ENCODE data around the gene LOXL1. TPM values are rescaled to one million over a fixed set of nuclear protein-coding genes. Genes with fewer than 3 reads are reported as not detected.

The LOXL1 gene
- total and polyA plus RNA-seq, 10 of the 15 experiments (the other 5 are each of a cell fraction or from before 2014, with no cell fraction given) = 0.07 to 0.15 TPM; not detected in 8

DNA sequence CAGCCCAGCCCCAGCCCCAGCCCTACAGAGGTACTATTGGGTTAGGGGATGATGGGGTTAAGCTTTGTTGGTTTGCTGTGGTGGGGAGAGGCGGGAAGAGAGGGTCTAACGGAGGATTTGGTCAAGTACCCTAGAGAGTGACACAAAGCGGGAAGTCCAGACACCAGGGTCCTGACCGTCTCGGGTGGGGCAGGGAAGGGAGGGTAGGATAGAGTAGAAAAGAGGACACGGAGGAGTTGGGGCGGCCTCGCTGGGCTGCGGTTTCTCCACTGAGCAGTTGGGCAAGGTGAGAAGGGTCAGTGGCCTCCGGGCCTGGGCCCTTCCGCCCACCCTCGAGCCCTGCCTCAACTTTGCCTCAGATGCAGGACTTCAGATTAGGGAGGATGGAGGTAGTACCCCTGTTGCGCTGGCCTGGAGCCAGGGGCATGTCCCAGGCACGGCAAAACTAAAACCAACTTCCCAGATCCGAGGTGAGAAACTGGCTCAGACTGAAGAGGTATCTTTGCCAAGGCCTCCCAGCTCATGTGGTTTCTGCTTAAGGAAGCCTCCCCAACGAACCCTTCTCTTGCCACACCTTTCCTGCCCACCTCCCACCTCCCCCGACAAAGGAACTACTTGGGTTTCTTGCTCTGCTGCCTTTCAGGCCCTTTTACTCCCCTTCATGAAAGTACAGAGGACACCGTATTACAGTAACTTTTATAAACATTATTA is 68.8 kb downstream of the LOXL1 start:
- CTCF ChIA-PET = interaction anchor here (0.9 to 5.0 kb wide), 10 partner anchors 9 to 54 kb away, joined by 4 to 36 read pairs (median 8); no protein-coding TSS in a partner anchor

More for the DNA sequence above, 68.8 kb downstream of the LOXL1 start:
- TF ChIP-seq SP1 (IDR thresholded peaks at IDR 0.05; ENCODE audit: low read depth, low read length) (no peak), ZNF217 (IDR thresholded peaks at IDR 0.05) (no peak), EED (IDR thresholded peaks at IDR 0.05; ENCODE audit: low read depth) (0 out of 2 replicates have a peak, but pooled peaks have one; percentile 14), REST (IDR thresholded peaks at IDR 0.05; ENCODE audit: low read depth, low read length) (no peak), RUNX3 (IDR thresholded peaks at IDR 0.05; ENCODE audit: low read length) (peak; percentile 34; the same call in 1 of the 2 replicates), LARP7 (IDR thresholded peaks at IDR 0.05) (0 out of 2 replicates have a peak, but pooled peaks have one; percentile 17), CBFB (IDR thresholded peaks at IDR 0.05; ENCODE audit: low read depth) (0 out of 2 replicates have a peak, but pooled peaks have one; percentile 14), MXI1 (IDR thresholded peaks at IDR 0.05; ENCODE audit: low read depth, low read length) (0 out of 2 replicates have a peak, but pooled peaks have one; percentile 20), NR2F1 (conservative IDR thresholded peaks at IDR 0.05) (peak; percentile 53; the same call in 1 of the 2 replicates), FOXK2 (IDR thresholded peaks at IDR 0.05) (no peak), MLLT1 (IDR thresholded peaks at IDR 0.05) (0 out of 2 replicates have a peak, but pooled peaks have one; percentile 22), CHD4 (IDR thresholded peaks at IDR 0.05) (no peak), MAX (IDR thresholded peaks at IDR 0.05; ENCODE audit: low read depth, low read length) (no peak), PAX5 (IDR thresholded peaks at IDR 0.05; ENCODE audit: borderline replicate concordance, low read depth, low read length) (0 out of 2 replicates have a peak, but pooled peaks have one; percentile 5), HDGF (IDR thresholded peaks at IDR 0.05) (0 out of 2 replicates have a peak, but pooled peaks have one; percentile 3), RFX5 (IDR thresholded peaks at IDR 0.05; ENCODE audit: low read depth, low read length) (no peak)
- TF ChIP-seq, protein P1, sequence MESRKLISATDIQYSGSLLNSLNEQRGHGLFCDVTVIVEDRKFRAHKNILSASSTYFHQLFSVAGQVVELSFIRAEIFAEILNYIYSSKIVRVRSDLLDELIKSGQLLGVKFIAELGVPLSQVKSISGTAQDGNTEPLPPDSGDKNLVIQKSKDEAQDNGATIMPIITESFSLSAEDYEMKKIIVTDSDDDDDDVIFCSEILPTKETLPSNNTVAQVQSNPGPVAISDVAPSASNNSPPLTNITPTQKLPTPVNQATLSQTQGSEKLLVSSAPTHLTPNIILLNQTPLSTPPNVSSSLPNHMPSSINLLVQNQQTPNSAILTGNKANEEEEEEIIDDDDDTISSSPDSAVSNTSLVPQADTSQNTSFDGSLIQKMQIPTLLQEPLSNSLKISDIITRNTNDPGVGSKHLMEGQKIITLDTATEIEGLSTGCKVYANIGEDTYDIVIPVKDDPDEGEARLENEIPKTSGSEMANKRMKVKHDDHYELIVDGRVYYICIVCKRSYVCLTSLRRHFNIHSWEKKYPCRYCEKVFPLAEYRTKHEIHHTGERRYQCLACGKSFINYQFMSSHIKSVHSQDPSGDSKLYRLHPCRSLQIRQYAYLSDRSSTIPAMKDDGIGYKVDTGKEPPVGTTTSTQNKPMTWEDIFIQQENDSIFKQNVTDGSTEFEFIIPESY (IDR thresholded peaks at IDR 0.05) = no peak
- no peaks in the 10 kb centered on the region for H3K9me3 ChIP-seq (replicated peaks; ENCODE audit: control insufficient read depth, insufficient read depth, low read length)
- no peaks in the 10 kb centered on the region for H3K27me3 ChIP-seq (replicated peaks in 1 of 2; ENCODE audit: control insufficient read depth in 2 of 2, insufficient read depth in 2 of 2, low read length in 1 of 2)
- DNase-seq (ENCODE audit: low read depth, low spot score) (no peak), FAIRE-seq (no peak), ATAC-seq (peak; percentile 4)
- peaks cover 58% of the 10 kb centered on the region for H3K79me2 ChIP-seq (ENCODE audit: control insufficient read depth, insufficient read depth, low read length)
- peaks cover 5 to 7% of the 10 kb centered on the region in 2 experiments for H3K36me3 ChIP-seq (ENCODE audit: control insufficient read depth in 2 of 2, insufficient read depth in 2 of 2, low read length in 1 of 2)
- peaks cover 22% of the 10 kb centered on the region for H3K4me1 ChIP-seq (ENCODE audit: control insufficient read depth, insufficient read depth, low read length)
- RAD21 ChIA-PET (ENCODE audit: unreplicated experiment) = interaction anchor here (0.6 to 2.8 kb wide), 9 partner anchors 11 to 389 kb away, joined by 3 to 17 read pairs (median 4); no protein-coding TSS in a partner anchor
- H3K4me3 ChIP-seq = peak overlapping the region; percentile 95
- WGBS (ENCODE audit: insufficient coverage, insufficient replicate concordance, low lambda C conversion rate, missing lambda C conversion rate) = 3% methylated on average over 18 of the region's 18 CpGs
- peaks cover 13% of the 10 kb centered on the region for H4K20me1 ChIP-seq (ENCODE audit: control insufficient read depth, insufficient read depth)
- in situ Hi-C loops (cut with MboI) (no loop called here), intact Hi-C loops (cut with micrococcal nuclease; ENCODE audit: unreplicated experiment) (no loop called here)
- peak overlapping the region; percentile 92 for H3K27ac ChIP-seq (ENCODE audit: control insufficient read depth, insufficient read depth)
- H2AFZ ChIP-seq (ENCODE audit: control insufficient read depth, low read depth, low read length) = no peak overlapping the region; the same call in 1 of the 2 replicates
- peak overlapping the region; percentile 89 for H3K9ac ChIP-seq (ENCODE audit: control insufficient read depth, insufficient read depth, low read length)
- BruUV-seq (replicated peaks) = TSS peak; percentile 56
- SMC1A ChIA-PET (ENCODE audit: uncharacterized antibody, unreplicated experiment) = interaction anchor here (0.8 to 5.3 kb wide), 8 partner anchors 9 to 53 kb away, joined by 3 to 28 read pairs (median 6); no protein-coding TSS in a partner anchor
- POLR2A ChIA-PET = interaction anchor here (0.6 to 3.0 kb wide), 7 partner anchors 11 to 466 kb away, joined by 3 to 44 read pairs (median 5); no protein-coding TSS in a partner anchor
- H3K4me2 ChIP-seq (ENCODE audit: control insufficient read depth, insufficient read depth) = peak overlapping the region; percentile 90
